ENCODE measurements around the gene PAPPA2.

PAPPA2 gene

DNA sequence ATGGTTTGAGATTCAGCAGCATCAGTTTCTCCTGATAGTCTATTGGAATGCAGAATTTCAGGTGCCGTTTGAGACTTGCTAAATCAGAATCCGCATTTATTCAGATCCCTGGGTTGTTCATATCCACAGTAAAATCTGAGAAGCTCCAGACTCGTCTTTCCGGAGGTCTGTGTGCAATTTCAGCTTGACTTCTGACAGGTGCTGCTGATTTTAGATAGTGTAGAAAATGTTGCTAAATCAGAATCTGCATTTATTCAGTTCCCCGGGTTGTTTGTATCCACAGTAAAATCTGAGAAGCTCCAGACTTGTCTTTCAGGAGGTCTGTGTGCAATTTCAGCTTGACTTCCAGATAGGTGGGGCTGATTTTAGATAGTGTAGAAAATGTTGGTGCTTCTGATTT, 113.7 kb downstream of the PAPPA2 start:
- no peak overlapping the region for H3K9ac ChIP-seq (ENCODE audit: low read length)

DNA sequence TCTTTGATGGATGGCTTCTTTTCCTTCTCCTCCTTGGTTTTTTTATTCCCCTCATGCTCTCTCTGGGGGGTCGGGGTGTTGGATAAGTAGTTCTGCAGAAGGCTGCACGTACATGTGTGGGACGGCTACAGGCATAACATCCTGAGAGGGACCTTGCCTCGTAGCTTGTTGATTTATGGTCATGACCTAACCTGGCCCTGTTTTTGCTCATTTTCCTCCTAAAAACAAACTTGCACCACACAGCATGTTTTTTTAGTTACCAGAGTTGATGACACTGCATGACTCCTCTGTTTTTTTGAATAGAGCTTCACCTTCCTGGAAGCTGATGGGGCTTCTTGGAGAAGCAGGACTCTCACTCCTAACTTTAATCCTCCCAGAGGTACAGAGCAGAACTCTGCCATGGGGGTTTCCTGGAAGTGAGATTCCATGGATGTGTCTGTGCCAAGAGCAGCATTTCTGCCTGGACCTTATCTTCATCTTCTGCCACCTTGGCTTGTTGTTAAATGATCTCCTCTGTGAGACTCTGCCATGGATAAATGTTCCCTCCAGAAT, 114.7 kb downstream of the PAPPA2 start:
- Histone ChIP-seq H3K9ac (ENCODE audit: low read length) (peak overlapping the region; percentile 19), H3K4me1 (ENCODE audit: control insufficient read depth, insufficient read depth, low read length) (peaks cover 30% of the 10 kb centered on the region), H3K4me3 (ENCODE audit: low read length) (no peak overlapping the region), H3K27me3 (replicated peaks; ENCODE audit: control insufficient read depth, insufficient read depth, low read length) (no peaks in the 10 kb centered on the region), H3K36me3 (ENCODE audit: control insufficient read depth, insufficient read depth, low read length, severe bottlenecking) (no peaks in the 10 kb centered on the region), H3K9me3 (ENCODE audit: control insufficient read depth, low read length) (no peaks in the 10 kb centered on the region)
- no peak for DNase-seq (ENCODE audit: low read depth)

More for the DNA sequence above, 113.7 kb downstream of the PAPPA2 start:
- H3K27me3 ChIP-seq (replicated peaks; ENCODE audit: control insufficient read depth, insufficient read depth, low read length), result no peaks in the 10 kb centered on the region
- DNase-seq (ENCODE audit: low read depth), result no peak
- peaks cover 30% of the 10 kb centered on the region for H3K4me1 ChIP-seq (ENCODE audit: control insufficient read depth, insufficient read depth, low read length)
- no peaks in the 10 kb centered on the region for H3K36me3 ChIP-seq (ENCODE audit: control insufficient read depth, insufficient read depth, low read length, severe bottlenecking)
- no peak overlapping the region for H3K4me3 ChIP-seq (ENCODE audit: low read length)
- H3K9me3 ChIP-seq (ENCODE audit: control insufficient read depth, low read length), result no peaks in the 10 kb centered on the region

DNA sequence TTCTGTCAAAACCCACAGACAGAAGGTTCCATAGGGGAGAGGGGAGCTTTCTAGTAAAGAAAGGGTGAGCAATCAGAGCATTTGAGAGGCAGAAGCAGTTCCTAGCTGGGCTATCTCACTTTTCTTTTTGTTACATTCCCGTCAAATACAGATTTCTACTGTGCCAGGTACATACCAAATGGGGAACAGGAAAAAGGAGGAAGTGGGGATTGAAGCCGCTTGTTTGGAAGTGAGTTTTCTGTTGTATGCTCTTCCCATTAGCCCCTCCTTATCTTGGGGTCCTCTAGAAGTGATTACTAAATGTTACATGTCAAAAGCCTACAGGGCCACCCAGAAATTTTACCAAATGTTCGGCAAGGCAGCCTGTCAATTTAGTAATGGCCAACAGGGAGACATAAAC, 116.1 kb downstream of the PAPPA2 start:
- H3K36me3 ChIP-seq (ENCODE audit: control insufficient read depth, insufficient read depth, low read length, severe bottlenecking), result no peaks in the 10 kb centered on the region
- H3K9ac ChIP-seq (ENCODE audit: low read length), result no peak overlapping the region
- no peaks in the 10 kb centered on the region for H3K27me3 ChIP-seq (replicated peaks; ENCODE audit: control insufficient read depth, insufficient read depth, low read length)
- DNase-seq (ENCODE audit: low read depth), result no peak
- no peaks in the 10 kb centered on the region for H3K9me3 ChIP-seq (ENCODE audit: control insufficient read depth, low read length)
- H3K4me1 ChIP-seq (ENCODE audit: control insufficient read depth, insufficient read depth, low read length), result peaks cover 30% of the 10 kb centered on the region
- no peak overlapping the region for H3K4me3 ChIP-seq (ENCODE audit: low read length)

DNA sequence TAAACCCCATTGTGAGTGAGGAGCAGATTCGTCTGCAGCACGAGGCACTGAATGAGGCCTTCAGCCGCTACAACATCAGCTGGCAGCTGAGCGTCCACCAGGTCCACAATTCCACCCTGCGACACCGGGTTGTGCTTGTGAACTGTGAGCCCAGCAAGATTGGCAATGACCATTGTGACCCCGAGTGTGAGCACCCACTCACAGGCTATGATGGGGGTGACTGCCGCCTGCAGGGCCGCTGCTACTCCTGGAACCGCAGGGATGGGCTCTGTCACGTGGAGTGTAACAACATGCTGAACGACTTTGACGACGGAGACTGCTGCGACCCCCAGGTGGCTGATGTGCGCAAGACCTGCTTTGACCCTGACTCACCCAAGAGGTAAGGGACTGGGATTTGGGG, 132.2 kb downstream of the PAPPA2 start:
- Histone ChIP-seq H3K9me3 (ENCODE audit: control insufficient read depth, low read length) (no peaks in the 10 kb centered on the region), H3K27me3 (replicated peaks; ENCODE audit: control insufficient read depth, insufficient read depth, low read length) (no peaks in the 10 kb centered on the region), H3K4me3 (ENCODE audit: low read length) (no peak overlapping the region), H3K9ac (ENCODE audit: low read length) (no peak overlapping the region), H3K4me1 (ENCODE audit: control insufficient read depth, insufficient read depth, low read length) (no peaks in the 10 kb centered on the region), H3K36me3 (ENCODE audit: control insufficient read depth, insufficient read depth, low read length, severe bottlenecking) (no peaks in the 10 kb centered on the region)
- DNase-seq (ENCODE audit: low read depth), result no peak

DNA sequence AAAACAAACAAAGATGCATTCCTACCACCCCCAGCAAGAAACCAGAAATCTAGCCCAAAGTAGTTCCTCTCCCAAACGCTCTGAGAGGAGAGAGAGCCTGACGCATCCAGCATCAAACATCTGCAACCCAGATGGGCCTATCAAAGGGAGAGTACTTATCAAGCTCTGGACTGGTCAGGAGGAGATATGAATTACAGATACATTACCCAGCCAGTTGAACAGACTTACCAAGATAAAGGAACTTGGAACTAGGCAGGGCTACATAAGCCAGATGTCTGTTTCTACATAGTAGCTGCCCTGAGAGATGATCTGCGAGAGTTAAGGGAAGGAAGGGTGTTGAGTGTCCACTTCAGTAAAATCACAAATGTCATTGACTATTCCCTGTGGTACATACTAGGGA, 138.4 kb downstream of the PAPPA2 start:
- Histone ChIP-seq H3K4me3 (ENCODE audit: low read length) (peak overlapping the region; percentile 9), H3K4me1 (ENCODE audit: control insufficient read depth, insufficient read depth, low read length) (peaks cover 42% of the 10 kb centered on the region), H3K27me3 (replicated peaks; ENCODE audit: control insufficient read depth, insufficient read depth, low read length) (no peaks in the 10 kb centered on the region), H3K9me3 (ENCODE audit: control insufficient read depth, low read length) (no peaks in the 10 kb centered on the region), H3K9ac (ENCODE audit: low read length) (no peak overlapping the region), H3K36me3 (ENCODE audit: control insufficient read depth, insufficient read depth, low read length, severe bottlenecking) (no peaks in the 10 kb centered on the region)
- no peak for DNase-seq (ENCODE audit: low read depth)

DNA sequence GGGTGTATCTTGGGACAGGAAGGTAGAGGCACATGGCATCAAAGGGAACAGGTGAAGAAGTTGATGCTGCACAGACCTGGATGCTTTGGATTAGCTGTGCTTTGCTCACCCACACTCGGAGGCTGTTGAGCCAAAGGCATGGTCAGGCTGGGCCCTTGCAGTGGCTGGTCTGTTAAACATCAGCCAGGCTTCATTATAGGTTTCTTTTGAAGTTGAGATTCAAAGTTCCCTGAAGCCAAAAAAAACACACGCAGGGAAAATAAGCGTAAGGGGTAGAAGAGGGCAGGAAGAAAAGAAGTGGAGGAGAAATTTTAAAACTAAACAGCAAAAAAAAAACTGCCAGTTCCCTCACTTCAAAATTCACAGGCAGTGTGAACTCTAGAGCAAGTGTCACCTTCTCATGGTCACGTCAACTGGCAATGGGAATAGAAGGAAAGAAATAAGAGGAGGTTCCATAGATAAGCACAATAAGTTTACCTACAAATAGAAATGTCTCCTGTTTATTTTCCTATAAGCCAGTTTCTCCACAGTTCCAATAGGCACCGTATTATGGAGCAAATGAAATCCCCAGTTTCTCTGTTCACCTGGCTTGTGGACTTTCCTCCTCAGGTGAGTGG, 139.5 kb downstream of the PAPPA2 start:
- Histone ChIP-seq H3K9me3 (ENCODE audit: control insufficient read depth, low read length) (no peaks in the 10 kb centered on the region), H3K27me3 (replicated peaks; ENCODE audit: control insufficient read depth, insufficient read depth, low read length) (no peaks in the 10 kb centered on the region), H3K9ac (ENCODE audit: low read length) (peak overlapping the region; percentile 4), H3K4me3 (ENCODE audit: low read length) (peak overlapping the region; percentile 9), H3K4me1 (ENCODE audit: control insufficient read depth, insufficient read depth, low read length) (peaks cover 42% of the 10 kb centered on the region), H3K36me3 (ENCODE audit: control insufficient read depth, insufficient read depth, low read length, severe bottlenecking) (no peaks in the 10 kb centered on the region)
- DNase-seq (ENCODE audit: low read depth), result no peak

DNA sequence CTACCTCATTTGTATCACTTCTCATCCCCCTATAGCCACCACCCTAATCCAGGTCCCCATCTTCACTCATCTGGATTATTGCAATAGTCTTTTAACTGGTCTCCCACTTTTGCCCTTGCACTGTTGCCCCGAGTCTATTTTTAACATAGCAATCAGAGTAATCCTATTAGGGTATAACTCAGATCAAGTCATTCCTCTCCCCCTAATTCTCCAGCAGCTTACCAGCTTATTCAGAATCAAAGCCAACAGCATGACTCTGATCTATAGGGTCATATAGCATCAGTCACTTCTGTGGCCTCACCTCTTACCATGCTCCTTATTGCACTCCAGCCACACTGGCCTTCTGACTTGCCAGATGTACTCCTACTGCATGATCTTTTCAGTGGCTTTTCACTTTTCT, 140.7 kb downstream of the PAPPA2 start:
- no peaks in the 10 kb centered on the region for H3K36me3 ChIP-seq (ENCODE audit: control insufficient read depth, insufficient read depth, low read length, severe bottlenecking)
- no peaks in the 10 kb centered on the region for H3K27me3 ChIP-seq (replicated peaks; ENCODE audit: control insufficient read depth, insufficient read depth, low read length)
- DNase-seq (ENCODE audit: low read depth), result no peak
- H3K9ac ChIP-seq (ENCODE audit: low read length), result no peak overlapping the region
- H3K4me1 ChIP-seq (ENCODE audit: control insufficient read depth, insufficient read depth, low read length), result peaks cover 42% of the 10 kb centered on the region
- H3K9me3 ChIP-seq (ENCODE audit: control insufficient read depth, low read length), result no peaks in the 10 kb centered on the region
- no peak overlapping the region for H3K4me3 ChIP-seq (ENCODE audit: low read length)

DNA sequence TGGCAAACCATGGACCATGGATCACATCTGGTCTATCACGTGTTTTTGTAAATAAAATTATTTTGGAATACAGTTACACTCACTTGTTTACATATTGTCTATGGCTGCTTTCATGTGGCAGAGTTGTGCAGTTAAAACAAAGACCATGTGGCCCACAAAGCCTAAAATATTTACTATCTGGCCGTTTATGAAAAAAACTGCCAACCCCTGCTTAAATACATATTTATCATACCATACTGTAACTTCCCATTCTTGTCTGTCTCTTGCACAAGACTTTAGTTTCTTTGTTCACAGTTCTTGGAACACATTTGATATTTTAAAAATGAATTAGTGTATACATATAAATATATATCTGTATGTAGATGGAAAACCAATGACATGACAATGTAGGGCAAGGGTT, 141.5 kb downstream of the PAPPA2 start:
- Histone ChIP-seq H3K9me3 (ENCODE audit: control insufficient read depth, low read length) (no peaks in the 10 kb centered on the region), H3K4me3 (ENCODE audit: low read length) (no peak overlapping the region), H3K27me3 (replicated peaks; ENCODE audit: control insufficient read depth, insufficient read depth, low read length) (no peaks in the 10 kb centered on the region), H3K36me3 (ENCODE audit: control insufficient read depth, insufficient read depth, low read length, severe bottlenecking) (no peaks in the 10 kb centered on the region), H3K4me1 (ENCODE audit: control insufficient read depth, insufficient read depth, low read length) (peaks cover 42% of the 10 kb centered on the region), H3K9ac (ENCODE audit: low read length) (no peak overlapping the region)
- peak; percentile 47 for DNase-seq (ENCODE audit: low read depth)

DNA sequence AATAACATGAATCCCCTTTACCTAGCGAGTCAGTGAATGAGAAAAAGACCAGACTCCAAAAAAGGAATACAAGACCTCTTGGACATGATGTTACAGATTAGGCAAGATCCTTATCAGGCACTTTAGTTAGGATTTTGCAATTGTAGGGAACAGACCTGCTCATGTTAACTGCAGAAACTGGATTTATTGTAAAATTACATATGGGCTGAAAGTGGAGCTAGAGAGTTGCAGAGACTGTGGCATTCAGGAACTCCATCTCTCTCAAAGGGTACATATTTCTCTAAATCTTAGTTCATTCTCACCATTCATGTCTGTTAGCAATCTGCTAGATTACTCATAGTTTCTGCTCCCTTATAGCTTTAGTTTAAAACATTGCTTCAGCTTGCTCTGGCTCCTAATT, 142.2 kb downstream of the PAPPA2 start:
- DNase-seq (ENCODE audit: low read depth), result peak; percentile 49
- no peaks in the 10 kb centered on the region for H3K9me3 ChIP-seq (ENCODE audit: control insufficient read depth, low read length)
- peaks cover 44% of the 10 kb centered on the region for H3K4me1 ChIP-seq (ENCODE audit: control insufficient read depth, insufficient read depth, low read length)
- no peak overlapping the region for H3K4me3 ChIP-seq (ENCODE audit: low read length)
- no peaks in the 10 kb centered on the region for H3K36me3 ChIP-seq (ENCODE audit: control insufficient read depth, insufficient read depth, low read length, severe bottlenecking)
- H3K9ac ChIP-seq (ENCODE audit: low read length), result peak overlapping the region; percentile 45
- no peaks in the 10 kb centered on the region for H3K27me3 ChIP-seq (replicated peaks; ENCODE audit: control insufficient read depth, insufficient read depth, low read length)

DNA sequence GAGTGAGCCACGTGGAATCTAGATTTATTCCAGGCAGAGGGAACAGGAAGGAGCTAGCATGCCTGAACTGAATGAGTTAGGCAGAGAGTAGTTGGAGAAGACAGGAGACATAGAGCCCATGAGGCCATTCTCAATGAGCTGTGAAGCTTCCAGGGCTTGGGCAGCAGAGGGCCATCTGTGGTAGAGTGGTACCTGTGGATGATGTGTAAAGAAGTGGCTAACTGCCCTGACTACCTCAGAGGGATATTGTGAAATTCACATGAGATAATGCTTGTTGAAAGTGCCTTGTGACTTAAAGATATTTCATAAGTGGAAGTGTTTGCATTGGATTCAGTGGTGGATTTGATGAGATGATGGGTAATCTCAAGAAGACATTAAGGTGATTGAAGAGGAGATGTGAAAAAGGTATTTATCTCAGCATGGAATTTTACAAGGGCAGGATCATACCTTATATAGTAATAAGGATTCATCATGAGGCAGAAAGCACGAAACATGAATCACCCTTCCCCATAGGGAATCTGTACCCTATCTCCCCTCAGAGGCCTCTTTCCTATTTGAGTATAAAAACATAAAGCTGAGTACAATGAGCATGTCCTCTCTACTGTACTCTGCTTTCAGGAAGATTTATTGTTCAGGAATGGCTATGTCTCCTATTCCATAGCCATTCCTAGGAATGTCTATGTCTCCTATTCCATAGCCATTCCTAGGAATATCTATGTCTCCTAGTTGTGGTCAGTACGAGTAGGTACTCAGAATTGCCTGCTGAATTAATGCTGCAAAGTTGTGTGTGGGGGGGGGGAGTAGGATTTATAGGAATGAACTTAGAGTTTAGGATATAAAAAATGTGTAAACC, 146.8 kb downstream of the PAPPA2 start:
- DNase-seq (ENCODE audit: low read depth), result no peak
- no peak overlapping the region for H3K4me3 ChIP-seq (ENCODE audit: low read length)
- no peaks in the 10 kb centered on the region for H3K27me3 ChIP-seq (replicated peaks; ENCODE audit: control insufficient read depth, insufficient read depth, low read length)
- H3K36me3 ChIP-seq (ENCODE audit: control insufficient read depth, insufficient read depth, low read length, severe bottlenecking), result no peaks in the 10 kb centered on the region
- H3K4me1 ChIP-seq (ENCODE audit: control insufficient read depth, insufficient read depth, low read length), result peaks cover 12% of the 10 kb centered on the region
- no peaks in the 10 kb centered on the region for H3K9me3 ChIP-seq (ENCODE audit: control insufficient read depth, low read length)
- H3K9ac ChIP-seq (ENCODE audit: low read length), result no peak overlapping the region

DNA sequence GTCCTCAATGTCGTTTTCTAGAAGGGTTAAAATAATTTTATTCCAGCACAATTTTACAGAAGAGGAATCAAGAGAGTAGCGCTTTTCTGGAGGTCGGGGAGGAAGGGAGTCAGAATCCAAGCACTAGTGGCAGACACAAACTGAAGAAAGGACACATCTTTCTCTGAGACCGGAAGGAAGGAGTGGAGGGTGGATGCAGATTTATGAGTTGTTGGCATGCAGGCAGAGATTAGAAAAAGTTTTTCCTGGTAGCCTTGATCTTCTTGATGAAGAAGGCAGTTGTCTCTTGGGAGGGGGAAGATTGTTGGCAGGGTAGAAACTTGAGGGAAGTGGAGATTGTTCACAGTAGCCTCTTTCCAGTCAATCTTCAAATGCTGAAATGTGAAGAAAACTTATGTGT, 149.8 kb downstream of the PAPPA2 start:
- Histone ChIP-seq H3K9ac (ENCODE audit: low read length) (no peak overlapping the region), H3K9me3 (ENCODE audit: control insufficient read depth, low read length) (no peaks in the 10 kb centered on the region), H3K27me3 (replicated peaks; ENCODE audit: control insufficient read depth, insufficient read depth, low read length) (no peaks in the 10 kb centered on the region), H3K4me1 (ENCODE audit: control insufficient read depth, insufficient read depth, low read length) (peaks cover 8% of the 10 kb centered on the region), H3K36me3 (ENCODE audit: control insufficient read depth, insufficient read depth, low read length, severe bottlenecking) (no peaks in the 10 kb centered on the region), H3K4me3 (ENCODE audit: low read length) (no peak overlapping the region)
- DNase-seq (ENCODE audit: low read depth), result no peak

Measured in adipocyte (in vitro differentiated cells).